Adrenal gland (tissue), 5 donors: ENCODE data around the gene NTRK1.

ENCODE experiments used
- CTCF ChIP-seq, 6 experiments: fragments of 450-650 bp in 4 of 6; fragments of 200-600 bp in 2 of 6; sonication (generic) in 1 of 6; IDR thresholded peaks; 1 replicate in 5 of 6; 2 replicates in 1 of 6; pipeline versions ENCODE4 v1.5.1 to v1.8.0; 2016 to 2021; ENCODE audit warnings: antibody characterized with exemption in 6 of 6, mild to moderate bottlenecking in 2 of 6, moderate library complexity in 1 of 6
- POLR2A ChIP-seq, 2 donors: fragments of 450-650 bp; IDR thresholded peaks; one replicate each; pipeline ENCODE4 v1.6.1; 2017; ENCODE audit warnings: antibody characterized with exemption in 2 of 2, mild to moderate bottlenecking in 2 of 2, moderate library complexity in 1 of 2
- donor health status: DM: no; HTN: no; CAD: no.

- TF ChIP-seq CTCF (IDR thresholded peaks at IDR 0.05) (no peak), POLR2A (IDR thresholded peaks at IDR 0.05) (no peak)
Observed at GRCh38 chr1:156868341-156868740, 7.7 kb downstream of the NTRK1 start.
